H1 (cell line): ENCODE data around the gene FAM228A. TPM values are rescaled to one million over a fixed set of nuclear protein-coding genes. Genes with fewer than 3 reads are reported as not detected.

Experiments used
- BRCA1 ChIP-seq: IDR thresholded peaks from 2 replicates; pipeline ENCODE4 v1.6.1; 2012; ENCODE audit warnings: low read depth, low read length, improper control_type of control experiment
- polyA plus RNA-seq, 7 experiments: library from polyadenylated mRNA; depleted of rRNA in 3 of 7; stranded (reverse) in 5 of 7; unstranded in 2 of 7; fragments of >200 nt in 5 of 7; fragments of 200-250 nt in 2 of 7; gene quantifications; 1 replicate in 5 of 7; 2 replicates in 1 of 7; 4 replicates in 1 of 7; pipeline versions ENCODE4 v1.2.1 to v1.2.3, GENCODE V29; 2011 to 2013; ENCODE audit warnings: missing spikeins in 2 of 7, mixed read lengths in 2 of 7
- total RNA-seq: library from RNA; stranded (reverse); fragmentation: NEBNext Ultra II Directional; extraction: Animal tissue kit (Norgen Biotek cat#: 25700); gene quantifications from 2 replicates; pipeline ENCODE4 v1.2.1, GENCODE V29; 2021

Gene FAM228A
- total and polyA plus RNA-seq, 2 of the 8 experiments (the other 6 are each of a cell fraction or from before 2014, with no cell fraction given): not detected

- no peak for TF ChIP-seq BRCA1
Observed at GRCh38 chr2:24205131-24205530, 30.3 kb downstream of the FAM228A start (continued).
